GM23338 (cell line): ENCODE measurements around the gene HERC4. TPM values are rescaled to one million over a fixed set of nuclear protein-coding genes. Genes with fewer than 3 reads are reported as not detected.
A peak's percentile ranks its signal among the peaks of the same experiment; 100 is the strongest.

ENCODE experiments used
- ATAC-seq: fragments of 200-7000 bp; cut with Tn5 transposase; 3 replicates; pipeline ENCODE4 v1.9.1; 2020
- DNase-seq: peaks from one replicate; pipeline ENCODE4 v3.0.0-alpha.2; 2015; ENCODE audit warnings: low spot score
- H2AFZ ChIP-seq: fragments of 200-600 bp; sonication (generic); 2 replicates; pipeline ENCODE4 v1.8.0; 2016; ENCODE audit warnings: antibody characterized with exemption, mild to moderate bottlenecking, moderate library complexity
- H3F3A ChIP-seq: fragments of 200-600 bp; sonication (generic); replicated peaks from 2 replicates; pipeline ENCODE4 v1.8.0; 2017; ENCODE audit warnings: antibody characterized with exemption, mixed run types, low read depth
- H3K27ac ChIP-seq: fragments of 200-600 bp; sonication (generic); 2 replicates; pipeline ENCODE4 v1.6.1; 2016; ENCODE audit warnings: low read depth
- H3K27me3 ChIP-seq: fragments of 200-600 bp; sonication (generic); 2 replicates; pipeline ENCODE4 v1.8.0; 2016; ENCODE audit warnings: mild to moderate bottlenecking, mixed run types, moderate library complexity; ENCODE audit not compliant: insufficient read depth
- H3K36me3 ChIP-seq: fragments of 200-600 bp; sonication (generic); 2 replicates; pipeline ENCODE4 v1.8.0; 2016; ENCODE audit warnings: mild to moderate bottlenecking; ENCODE audit not compliant: insufficient read depth
- H3K4me1 ChIP-seq: fragments of 200-600 bp; sonication (generic); 2 replicates; pipeline ENCODE4 v1.8.0; 2016; ENCODE audit warnings: mild to moderate bottlenecking, moderate library complexity; ENCODE audit not compliant: insufficient read depth
- H3K4me2 ChIP-seq: fragments of 200-600 bp; sonication (generic); 2 replicates; pipeline ENCODE4 v1.7.1; 2017; ENCODE audit warnings: mixed run types
- H3K4me3 ChIP-seq: fragments of 200-600 bp; sonication (generic); 2 replicates; pipeline ENCODE4 v1.6.1; 2016; ENCODE audit warnings: mixed run types
- H3K79me2 ChIP-seq: fragments of 200-600 bp; sonication (generic); replicated peaks from 2 replicates; pipeline ENCODE4 v1.8.0; 2017; ENCODE audit warnings: mild to moderate bottlenecking; ENCODE audit not compliant: insufficient read depth
- H3K9me2 ChIP-seq: fragments of 200-600 bp; sonication (generic); 2 replicates; pipeline ENCODE4 v1.8.0; 2017; ENCODE audit not compliant: insufficient read depth
- H4K20me1 ChIP-seq: fragments of 200-600 bp; sonication (generic); replicated peaks from 2 replicates; pipeline ENCODE4 v1.8.0; 2017; ENCODE audit warnings: mild to moderate bottlenecking; ENCODE audit not compliant: insufficient read depth
- H3K27ac Mint-ChIP-seq: 2 replicates; pipeline ENCODE4 v1.8.0; 2020; ENCODE audit warnings: inconsistent platforms, mild to moderate bottlenecking, moderate library complexity, mixed read lengths
- H3K27me3 Mint-ChIP-seq: 3 replicates; pipeline ENCODE4 v1.8.0; 2022; ENCODE audit warnings: low read depth, mild to moderate bottlenecking, moderate library complexity, mixed read lengths, inconsistent platforms; ENCODE audit not compliant: insufficient read depth, poor library complexity
- H3K36me3 Mint-ChIP-seq: 3 replicates; pipeline ENCODE4 v1.8.0; 2021; ENCODE audit warnings: low read depth, mild to moderate bottlenecking, inconsistent platforms, moderate library complexity, mixed read lengths
- H3K4me1 Mint-ChIP-seq: 3 replicates; pipeline ENCODE4 v1.8.0; 2020; ENCODE audit warnings: mild to moderate bottlenecking, inconsistent platforms, mixed read lengths
- H3K4me3 Mint-ChIP-seq: 3 replicates; pipeline ENCODE4 v1.8.0; 2021; ENCODE audit warnings: moderate library complexity, mild to moderate bottlenecking, inconsistent platforms, mixed read lengths
- H3K9me3 Mint-ChIP-seq: 3 replicates; pipeline ENCODE4 v1.8.0; 2020; ENCODE audit warnings: moderate library complexity, mild to moderate bottlenecking, inconsistent platforms, mixed read lengths
- EZH2 ChIP-seq: fragments of 200-600 bp; sonication (generic); IDR thresholded peaks from one replicate; pipeline ENCODE4 v1.8.0; 2017; ENCODE audit warnings: antibody characterized with exemption, mild to moderate bottlenecking, low read depth; ENCODE audit not compliant: unreplicated experiment
- NANOG ChIP-seq: IDR thresholded peaks from 2 replicates; pipeline ENCODE4 v1.6.1; 2016; ENCODE audit warnings: antibody characterized with exemption, borderline replicate concordance
- POLR2AphosphoS5 ChIP-seq: IDR thresholded peaks from 2 replicates; pipeline ENCODE4 v1.6.1; 2016; ENCODE audit warnings: antibody characterized with exemption, low read depth
- polyA plus RNA-seq: library from polyadenylated mRNA; unstranded; fragments of >200 nt; fragmentation: Nextera tagmentation; extraction: Ambion mirVana; gene quantifications from 2 replicates; pipeline ENCODE4 v1.2.1, GENCODE V29; 2016
- total RNA-seq: library from RNA; depleted of rRNA; stranded (reverse); fragments of >200 nt; shearing (Covaris generic); gene quantifications from 2 replicates; pipeline ENCODE4 v1.2.3, GENCODE V29; 2014
- TF ChIP-seq, protein P1 (sequence below): fragments of 250-450 bp; sonication (Bioruptor Pico); IDR thresholded peaks from 2 replicates; pipeline ENCODE4 v1.5.0; 2020; ENCODE audit warnings: mild to moderate bottlenecking, moderate library complexity
- TF ChIP-seq, protein P2 (sequence below): IDR thresholded peaks from 2 replicates; pipeline ENCODE4 v1.6.1; 2016; ENCODE audit warnings: antibody characterized with exemption
- TF ChIP-seq, protein P3 (sequence below), 2 experiments: fragments of 200-600 bp in 1 of 2; sonication (generic) in 1 of 2; conservative IDR thresholded peaks; 2 replicates each; pipeline versions ENCODE4 v1.5.1 to v1.6.1; 2016 to 2017; ENCODE audit warnings: antibody characterized with exemption in 2 of 2, low read depth in 2 of 2, mild to moderate bottlenecking in 2 of 2, moderate library complexity in 1 of 2

Gene HERC4
- total and polyA plus RNA-seq, 2 experiments from 2014 or later, result 20.1 to 67.2 TPM

DNA sequence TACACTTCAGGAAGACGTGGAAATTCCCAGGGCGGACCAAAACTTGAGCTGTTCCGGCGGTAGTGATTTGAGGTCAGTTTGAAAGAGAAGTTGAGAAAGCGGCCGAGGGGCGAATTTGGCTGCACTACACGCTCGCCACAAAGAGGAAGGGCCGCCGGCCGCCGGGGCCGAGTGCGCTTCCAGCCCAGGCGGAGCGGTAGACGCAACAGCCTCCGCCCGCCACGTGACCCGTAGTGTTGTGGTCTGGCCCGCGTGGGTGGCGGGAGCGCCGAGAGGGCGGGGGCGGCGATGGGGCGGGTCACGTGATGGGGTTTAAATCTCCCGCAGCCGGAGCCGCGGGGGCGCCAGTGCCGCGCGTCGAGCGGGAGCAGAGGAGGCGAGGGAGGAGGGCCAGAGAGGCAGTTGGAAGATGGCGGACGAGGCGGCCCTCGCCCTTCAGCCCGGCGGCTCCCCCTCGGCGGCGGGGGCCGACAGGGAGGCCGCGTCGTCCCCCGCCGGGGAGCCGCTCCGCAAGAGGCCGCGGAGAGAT lies 190.7 kb downstream of the HERC4 start, which contains the start of gene SIRT1 (continued):
- TF ChIP-seq, protein P1, sequence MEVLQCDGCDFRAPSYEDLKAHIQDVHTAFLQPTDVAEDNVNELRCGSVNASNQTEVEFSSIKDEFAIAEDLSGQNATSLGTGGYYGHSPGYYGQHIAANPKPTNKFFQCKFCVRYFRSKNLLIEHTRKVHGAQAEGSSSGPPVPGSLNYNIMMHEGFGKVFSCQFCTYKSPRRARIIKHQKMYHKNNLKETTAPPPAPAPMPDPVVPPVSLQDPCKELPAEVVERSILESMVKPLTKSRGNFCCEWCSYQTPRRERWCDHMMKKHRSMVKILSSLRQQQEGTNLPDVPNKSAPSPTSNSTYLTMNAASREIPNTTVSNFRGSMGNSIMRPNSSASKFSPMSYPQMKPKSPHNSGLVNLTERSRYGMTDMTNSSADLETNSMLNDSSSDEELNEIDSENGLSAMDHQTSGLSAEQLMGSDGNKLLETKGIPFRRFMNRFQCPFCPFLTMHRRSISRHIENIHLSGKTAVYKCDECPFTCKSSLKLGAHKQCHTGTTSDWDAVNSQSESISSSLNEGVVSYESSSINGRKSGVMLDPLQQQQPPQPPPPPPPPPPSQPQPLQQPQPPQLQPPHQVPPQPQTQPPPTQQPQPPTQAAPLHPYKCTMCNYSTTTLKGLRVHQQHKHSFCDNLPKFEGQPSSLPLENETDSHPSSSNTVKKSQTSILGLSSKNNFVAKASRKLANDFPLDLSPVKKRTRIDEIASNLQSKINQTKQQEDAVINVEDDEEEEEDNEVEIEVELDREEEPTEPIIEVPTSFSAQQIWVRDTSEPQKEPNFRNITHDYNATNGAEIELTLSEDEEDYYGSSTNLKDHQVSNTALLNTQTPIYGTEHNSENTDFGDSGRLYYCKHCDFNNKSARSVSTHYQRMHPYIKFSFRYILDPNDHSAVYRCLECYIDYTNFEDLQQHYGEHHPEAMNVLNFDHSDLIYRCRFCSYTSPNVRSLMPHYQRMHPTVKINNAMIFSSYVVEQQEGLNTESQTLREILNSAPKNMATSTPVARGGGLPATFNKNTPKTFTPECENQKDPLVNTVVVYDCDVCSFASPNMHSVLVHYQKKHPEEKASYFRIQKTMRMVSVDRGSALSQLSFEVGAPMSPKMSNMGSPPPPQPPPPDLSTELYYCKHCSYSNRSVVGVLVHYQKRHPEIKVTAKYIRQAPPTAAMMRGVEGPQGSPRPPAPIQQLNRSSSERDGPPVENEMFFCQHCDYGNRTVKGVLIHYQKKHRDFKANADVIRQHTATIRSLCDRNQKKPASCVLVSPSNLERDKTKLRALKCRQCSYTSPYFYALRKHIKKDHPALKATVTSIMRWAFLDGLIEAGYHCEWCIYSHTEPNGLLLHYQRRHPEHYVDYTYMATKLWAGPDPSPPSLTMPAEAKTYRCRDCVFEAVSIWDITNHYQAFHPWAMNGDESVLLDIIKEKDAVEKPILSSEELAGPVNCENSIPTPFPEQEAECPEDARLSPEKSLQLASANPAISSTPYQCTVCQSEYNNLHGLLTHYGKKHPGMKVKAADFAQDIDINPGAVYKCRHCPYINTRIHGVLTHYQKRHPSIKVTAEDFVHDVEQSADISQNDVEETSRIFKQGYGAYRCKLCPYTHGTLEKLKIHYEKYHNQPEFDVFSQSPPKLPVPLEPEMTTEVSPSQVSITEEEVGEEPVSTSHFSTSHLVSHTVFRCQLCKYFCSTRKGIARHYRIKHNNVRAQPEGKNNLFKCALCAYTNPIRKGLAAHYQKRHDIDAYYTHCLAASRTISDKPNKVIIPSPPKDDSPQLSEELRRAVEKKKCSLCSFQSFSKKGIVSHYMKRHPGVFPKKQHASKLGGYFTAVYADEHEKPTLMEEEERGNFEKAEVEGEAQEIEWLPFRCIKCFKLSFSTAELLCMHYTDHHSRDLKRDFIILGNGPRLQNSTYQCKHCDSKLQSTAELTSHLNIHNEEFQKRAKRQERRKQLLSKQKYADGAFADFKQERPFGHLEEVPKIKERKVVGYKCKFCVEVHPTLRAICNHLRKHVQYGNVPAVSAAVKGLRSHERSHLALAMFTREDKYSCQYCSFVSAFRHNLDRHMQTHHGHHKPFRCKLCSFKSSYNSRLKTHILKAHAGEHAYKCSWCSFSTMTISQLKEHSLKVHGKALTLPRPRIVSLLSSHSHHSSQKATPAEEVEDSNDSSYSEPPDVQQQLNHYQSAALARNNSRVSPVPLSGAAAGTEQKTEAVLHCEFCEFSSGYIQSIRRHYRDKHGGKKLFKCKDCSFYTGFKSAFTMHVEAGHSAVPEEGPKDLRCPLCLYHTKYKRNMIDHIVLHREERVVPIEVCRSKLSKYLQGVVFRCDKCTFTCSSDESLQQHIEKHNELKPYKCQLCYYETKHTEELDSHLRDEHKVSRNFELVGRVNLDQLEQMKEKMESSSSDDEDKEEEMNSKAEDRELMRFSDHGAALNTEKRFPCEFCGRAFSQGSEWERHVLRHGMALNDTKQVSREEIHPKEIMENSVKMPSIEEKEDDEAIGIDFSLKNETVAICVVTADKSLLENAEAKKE, result no peak
- TF ChIP-seq POLR2AphosphoS5, result peak; percentile 92

DNA sequence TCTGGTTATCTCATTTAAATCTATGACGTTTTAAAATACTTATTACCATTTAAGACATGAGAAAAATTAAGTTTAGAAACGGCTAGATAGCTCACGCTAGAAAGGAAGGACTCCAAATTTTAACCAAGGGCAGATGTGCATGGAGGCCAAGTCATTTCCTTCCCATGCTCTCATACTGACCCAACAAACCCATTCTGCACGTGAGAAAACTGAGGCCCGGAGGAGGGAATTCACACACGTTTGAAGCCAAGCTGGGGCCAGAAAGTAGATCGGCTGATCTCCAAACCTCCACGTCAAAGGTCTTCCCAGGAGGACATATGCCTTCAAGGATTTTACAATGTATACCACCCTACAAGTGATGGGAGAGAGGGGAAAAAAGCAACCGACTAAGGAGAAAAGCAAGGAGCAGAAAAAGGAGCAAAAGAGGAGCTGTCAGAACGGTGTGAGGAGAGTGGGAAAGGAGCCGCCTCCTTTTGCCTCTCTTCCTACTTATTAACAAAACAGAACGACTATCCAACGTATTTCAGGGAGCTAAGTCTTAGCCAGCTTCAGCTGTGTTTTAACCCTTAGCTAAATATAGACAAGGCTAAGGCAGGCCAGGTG lies 191.3 kb downstream of the HERC4 start:
- H3K4me2 ChIP-seq, result peak overlapping the region; percentile 81
- H3K27me3 Mint-ChIP-seq, result peaks cover 12% of the 10 kb centered on the region
- H3K4me1 Mint-ChIP-seq, result peaks cover 18% of the 10 kb centered on the region
- ATAC-seq, result peak; percentile 7
- H3K27ac ChIP-seq, result peak overlapping the region; percentile 92
- H3K4me3 ChIP-seq, result peak overlapping the region; percentile 94
- H3K79me2 ChIP-seq, result peaks cover 39% of the 10 kb centered on the region
- H3K36me3 ChIP-seq, result peaks cover 20% of the 10 kb centered on the region
- H3K9me2 ChIP-seq, result no peaks in the 10 kb centered on the region
- H3K36me3 Mint-ChIP-seq, result peaks cover 36% of the 10 kb centered on the region
- peak overlapping the region; percentile 75; the same call in 1 of the 2 replicates for H2AFZ ChIP-seq
- peaks cover 2% of the 10 kb centered on the region; the same call in 1 of the 3 replicates for H3K9me3 Mint-ChIP-seq
- peak overlapping the region; percentile 91 for H3K27ac Mint-ChIP-seq
- H3K4me3 Mint-ChIP-seq, result peak overlapping the region; percentile 89
- peaks cover 9% of the 10 kb centered on the region for H3F3A ChIP-seq
- H4K20me1 ChIP-seq, result peaks cover 29% of the 10 kb centered on the region
- no peaks in the 10 kb centered on the region for H3K27me3 ChIP-seq
- peaks cover 19% of the 10 kb centered on the region for H3K4me1 ChIP-seq
- DNase-seq, result no peak
- TF ChIP-seq EZH2, result no peak
- TF ChIP-seq, protein P2, sequence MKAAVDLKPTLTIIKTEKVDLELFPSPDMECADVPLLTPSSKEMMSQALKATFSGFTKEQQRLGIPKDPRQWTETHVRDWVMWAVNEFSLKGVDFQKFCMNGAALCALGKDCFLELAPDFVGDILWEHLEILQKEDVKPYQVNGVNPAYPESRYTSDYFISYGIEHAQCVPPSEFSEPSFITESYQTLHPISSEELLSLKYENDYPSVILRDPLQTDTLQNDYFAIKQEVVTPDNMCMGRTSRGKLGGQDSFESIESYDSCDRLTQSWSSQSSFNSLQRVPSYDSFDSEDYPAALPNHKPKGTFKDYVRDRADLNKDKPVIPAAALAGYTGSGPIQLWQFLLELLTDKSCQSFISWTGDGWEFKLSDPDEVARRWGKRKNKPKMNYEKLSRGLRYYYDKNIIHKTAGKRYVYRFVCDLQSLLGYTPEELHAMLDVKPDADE, result no peak
- no peak for TF ChIP-seq NANOG
- TF ChIP-seq, protein P3, sequence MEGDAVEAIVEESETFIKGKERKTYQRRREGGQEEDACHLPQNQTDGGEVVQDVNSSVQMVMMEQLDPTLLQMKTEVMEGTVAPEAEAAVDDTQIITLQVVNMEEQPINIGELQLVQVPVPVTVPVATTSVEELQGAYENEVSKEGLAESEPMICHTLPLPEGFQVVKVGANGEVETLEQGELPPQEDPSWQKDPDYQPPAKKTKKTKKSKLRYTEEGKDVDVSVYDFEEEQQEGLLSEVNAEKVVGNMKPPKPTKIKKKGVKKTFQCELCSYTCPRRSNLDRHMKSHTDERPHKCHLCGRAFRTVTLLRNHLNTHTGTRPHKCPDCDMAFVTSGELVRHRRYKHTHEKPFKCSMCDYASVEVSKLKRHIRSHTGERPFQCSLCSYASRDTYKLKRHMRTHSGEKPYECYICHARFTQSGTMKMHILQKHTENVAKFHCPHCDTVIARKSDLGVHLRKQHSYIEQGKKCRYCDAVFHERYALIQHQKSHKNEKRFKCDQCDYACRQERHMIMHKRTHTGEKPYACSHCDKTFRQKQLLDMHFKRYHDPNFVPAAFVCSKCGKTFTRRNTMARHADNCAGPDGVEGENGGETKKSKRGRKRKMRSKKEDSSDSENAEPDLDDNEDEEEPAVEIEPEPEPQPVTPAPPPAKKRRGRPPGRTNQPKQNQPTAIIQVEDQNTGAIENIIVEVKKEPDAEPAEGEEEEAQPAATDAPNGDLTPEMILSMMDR (conservative IDR thresholded peaks at IDR 0.05; ENCODE audit: low read depth in 2 of 2), result no peak
- no peak for TF ChIP-seq POLR2AphosphoS5
